WTC11 (cell line): ENCODE data around the gene VCAN. TPM values are rescaled to one million over a fixed set of nuclear protein-coding genes. Genes with fewer than 3 reads are reported as not detected.

Experiments used
- ATAC-seq: fragments of 200-7000 bp; cut with Tn5 transposase; 2 replicates; pipeline ENCODE4 v1.10.0; 2021; ENCODE audit warnings: mild to moderate bottlenecking, moderate library complexity
- CTCF ChIA-PET: fragments of 300-600 bp; sonication (Branson Sonifier 250); formaldehyde crosslinking; loops from one replicate; lab custom pipeline; 2021; ENCODE audit warnings: antibody characterized with exemption; lab: Charles Lee
- POLR2A ChIA-PET: fragments of 350-600 bp; sonication (Branson Sonifier 250); formaldehyde crosslinking; loops from one replicate; lab custom pipeline; 2021; ENCODE audit warnings: antibody characterized with exemption; lab: Charles Lee
- DNase-seq: peaks from one replicate; pipeline ENCODE4 v3.0.0; 2021; ENCODE audit warnings: low spot score
- H3K27ac Mint-ChIP-seq: 2 replicates; pipeline ENCODE4 v1.8.0; 2021; ENCODE audit warnings: mixed read lengths
- H3K27me3 Mint-ChIP-seq: 2 replicates; pipeline ENCODE4 v1.8.0; 2021; ENCODE audit warnings: low read depth, mild to moderate bottlenecking, moderate library complexity, mixed read lengths
- H3K36me3 Mint-ChIP-seq: 2 replicates; pipeline ENCODE4 v1.8.0; 2021; ENCODE audit warnings: mixed read lengths
- H3K4me1 Mint-ChIP-seq: 2 replicates; pipeline ENCODE4 v1.8.0; 2022; ENCODE audit warnings: mixed read lengths
- H3K4me3 Mint-ChIP-seq: 2 replicates; pipeline ENCODE4 v1.8.0; 2021; ENCODE audit warnings: mild to moderate bottlenecking, moderate library complexity, mixed read lengths
- H3K9me3 Mint-ChIP-seq: 2 replicates; pipeline ENCODE4 v1.8.0; 2021; ENCODE audit warnings: mixed read lengths
- CREB1 ChIP-seq: sonication (generic); formaldehyde crosslinking; IDR thresholded peaks from 2 replicates; pipeline ENCODE4 v1.8.0; 2023; ENCODE audit warnings: mild to moderate bottlenecking, missing genetic modification reagents
- CREM ChIP-seq: sonication (generic); formaldehyde crosslinking; IDR thresholded peaks from 2 replicates; pipeline ENCODE4 v1.8.1; 2022; ENCODE audit warnings: mild to moderate bottlenecking, missing genetic modification reagents, moderate library complexity
- E2F1 ChIP-seq: sonication (generic); formaldehyde crosslinking; IDR thresholded peaks from 2 replicates; pipeline ENCODE4 v1.8.0; 2022; ENCODE audit warnings: mild to moderate bottlenecking, missing genetic modification reagents
- ESRRA ChIP-seq: sonication (generic); formaldehyde crosslinking; IDR thresholded peaks from 2 replicates; pipeline ENCODE4 v1.8.1; 2022; ENCODE audit warnings: mild to moderate bottlenecking, missing genetic modification reagents, borderline replicate concordance
- FOXP4 ChIP-seq: sonication (generic); formaldehyde crosslinking; IDR thresholded peaks from 2 replicates; pipeline ENCODE4 v1.8.0; 2022; ENCODE audit warnings: mild to moderate bottlenecking, missing genetic modification reagents
- GABPB1 ChIP-seq: sonication (generic); formaldehyde crosslinking; IDR thresholded peaks from 2 replicates; pipeline ENCODE4 v1.8.1; 2023; ENCODE audit warnings: mild to moderate bottlenecking, missing genetic modification reagents
- MYBL2 ChIP-seq: sonication (generic); formaldehyde crosslinking; IDR thresholded peaks from 2 replicates; pipeline ENCODE4 v1.8.1; 2023; ENCODE audit warnings: mild to moderate bottlenecking, moderate library complexity, missing genetic modification reagents
- NR1H2 ChIP-seq: sonication (generic); formaldehyde crosslinking; IDR thresholded peaks from 2 replicates; pipeline ENCODE4 v1.9.0; 2021; ENCODE audit warnings: mild to moderate bottlenecking, moderate library complexity, missing genetic modification reagents
- NR2C2 ChIP-seq: sonication (generic); formaldehyde crosslinking; IDR thresholded peaks from 2 replicates; pipeline ENCODE4 v1.8.0; 2022; ENCODE audit warnings: mild to moderate bottlenecking, missing genetic modification reagents
- PRRX2 ChIP-seq: fragments of 250-450 bp; sonication (Bioruptor Pico); IDR thresholded peaks from 2 replicates; pipeline ENCODE4 v1.8.0; 2021; ENCODE audit warnings: mild to moderate bottlenecking
- SMAD3 ChIP-seq: sonication (generic); formaldehyde crosslinking; IDR thresholded peaks from 2 replicates; pipeline ENCODE4 v1.8.0; 2022; ENCODE audit warnings: missing genetic modification reagents, mild to moderate bottlenecking, borderline replicate concordance
- TEAD1 ChIP-seq: sonication (generic); formaldehyde crosslinking; IDR thresholded peaks from 2 replicates; pipeline ENCODE4 v1.8.0; 2022; ENCODE audit warnings: mild to moderate bottlenecking, missing genetic modification reagents
- TEAD4 ChIP-seq: sonication (generic); formaldehyde crosslinking; IDR thresholded peaks from 2 replicates; pipeline ENCODE4 v1.8.0; 2022; ENCODE audit warnings: mild to moderate bottlenecking, missing genetic modification reagents
- ZNF121 ChIP-seq: sonication (generic); formaldehyde crosslinking; IDR thresholded peaks from 2 replicates; pipeline ENCODE4 v1.8.0; 2023; ENCODE audit warnings: missing genetic modification reagents
- ZNF138 ChIP-seq: sonication (generic); formaldehyde crosslinking; conservative IDR thresholded peaks from 2 replicates; pipeline ENCODE4 v1.8.1; 2022; ENCODE audit warnings: mild to moderate bottlenecking, moderate library complexity, missing genetic modification reagents
- ZNF219 ChIP-seq: sonication (generic); formaldehyde crosslinking; IDR thresholded peaks from 2 replicates; pipeline ENCODE4 v1.8.0; 2023; ENCODE audit warnings: missing genetic modification reagents, mild to moderate bottlenecking, borderline replicate concordance
- ZNF281 ChIP-seq: sonication (generic); formaldehyde crosslinking; IDR thresholded peaks from 2 replicates; pipeline ENCODE4 v1.8.0; 2023; ENCODE audit warnings: mild to moderate bottlenecking, missing genetic modification reagents
- ZNF425 ChIP-seq: fragments of 250-450 bp; sonication (Bioruptor Pico); conservative IDR thresholded peaks from 2 replicates; pipeline ENCODE4 v1.9.0; 2021; ENCODE audit warnings: mild to moderate bottlenecking
- total RNA-seq: library from RNA; stranded (reverse); gene quantifications from 3 replicates; pipeline ENCODE4 v1.2.3, GENCODE V29; 2021
- TF ChIP-seq, protein P1 (sequence below): sonication (generic); formaldehyde crosslinking; conservative IDR thresholded peaks from 2 replicates; pipeline ENCODE4 v1.8.1; 2022; ENCODE audit warnings: mild to moderate bottlenecking, missing genetic modification reagents
- TF ChIP-seq, protein P2 (sequence below): sonication (generic); formaldehyde crosslinking; IDR thresholded peaks from 2 replicates; pipeline ENCODE4 v1.8.1; 2022; ENCODE audit warnings: mild to moderate bottlenecking, moderate library complexity, missing genetic modification reagents

Gene VCAN
- total RNA-seq, 1 experiment from 2014 or later = 276 TPM

GRCh38 chr5:83518319-83519061 is 46.9 kb downstream of the VCAN start:
- Mint-ChIP-seq H3K4me1 (no peaks in the 10 kb centered on the region), H3K27ac (no peak overlapping the region), H3K9me3 (no peaks in the 10 kb centered on the region), H3K36me3 (peaks cover 67% of the 10 kb centered on the region), H3K27me3 (no peaks in the 10 kb centered on the region), H3K4me3 (no peak overlapping the region)
- DNase-seq = no peak
- TF ChIP-seq TEAD4 = no peak
- TF ChIP-seq TEAD1 (CRISPR knock-in tag) = no peak
- no peak for TF ChIP-seq E2F1 (CRISPR knock-in tag)
- POLR2A ChIA-PET = no interaction called here
- CTCF ChIA-PET = no interaction called here
- ATAC-seq = no peak

- ATAC-seq = no peak
- H3K9me3 Mint-ChIP-seq = no peaks in the 10 kb centered on the region
- ChIA-PET POLR2A (no interaction called here), CTCF (no interaction called here)
- no peak for TF ChIP-seq ZNF219 (CRISPR knock-in tag)
- no peak for TF ChIP-seq CREM
- TF ChIP-seq ZNF138 (CRISPR knock-in tag) = no peak
- no peak for TF ChIP-seq MYBL2 (CRISPR knock-in tag)
- TF ChIP-seq ZNF121 (CRISPR knock-in tag) = no peak
- no peak for TF ChIP-seq FOXP4 (CRISPR knock-in tag)
- no peak for TF ChIP-seq SMAD3 (CRISPR knock-in tag)
- TF ChIP-seq, protein P1, sequence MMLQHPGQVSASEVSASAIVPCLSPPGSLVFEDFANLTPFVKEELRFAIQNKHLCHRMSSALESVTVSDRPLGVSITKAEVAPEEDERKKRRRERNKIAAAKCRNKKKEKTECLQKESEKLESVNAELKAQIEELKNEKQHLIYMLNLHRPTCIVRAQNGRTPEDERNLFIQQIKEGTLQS (CRISPR knock-in tag) = no peak
- TF ChIP-seq PRRX2 (CRISPR knock-in tag) = no peak
- TF ChIP-seq ZNF425 (CRISPR knock-in tag) = no peak
- no peak for TF ChIP-seq ZNF281 (CRISPR knock-in tag)
- no peak for TF ChIP-seq NR1H2 (CRISPR knock-in tag)
- no peak for TF ChIP-seq CREB1 (CRISPR knock-in tag)
- TF ChIP-seq GABPB1 (CRISPR knock-in tag) = no peak
- no peak for TF ChIP-seq ESRRA (CRISPR knock-in tag)
- TF ChIP-seq, protein P2, sequence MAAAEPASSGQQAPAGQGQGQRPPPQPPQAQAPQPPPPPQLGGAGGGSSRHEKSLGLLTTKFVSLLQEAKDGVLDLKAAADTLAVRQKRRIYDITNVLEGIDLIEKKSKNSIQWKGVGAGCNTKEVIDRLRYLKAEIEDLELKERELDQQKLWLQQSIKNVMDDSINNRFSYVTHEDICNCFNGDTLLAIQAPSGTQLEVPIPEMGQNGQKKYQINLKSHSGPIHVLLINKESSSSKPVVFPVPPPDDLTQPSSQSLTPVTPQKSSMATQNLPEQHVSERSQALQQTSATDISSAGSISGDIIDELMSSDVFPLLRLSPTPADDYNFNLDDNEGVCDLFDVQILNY (CRISPR knock-in tag) = no peak
- no peak for TF ChIP-seq NR2C2 (CRISPR knock-in tag)
- peak overlapping the region; percentile 12; the same call in 1 of the 2 replicates for H3K27ac Mint-ChIP-seq
- no peak for DNase-seq
- H3K4me3 Mint-ChIP-seq = no peak overlapping the region
- H3K27me3 Mint-ChIP-seq = no peaks in the 10 kb centered on the region
- H3K4me1 Mint-ChIP-seq = no peaks in the 10 kb centered on the region
- H3K36me3 Mint-ChIP-seq = peaks cover 61% of the 10 kb centered on the region
Measured at GRCh38 chr5:83522446-83522845, 50.9 kb downstream of the VCAN start.
